Activated B cell treated with CpG ODN at 0.5 μM for 24 hours (primary cell): ENCODE measurements around the gene C2CD3. TPM values are rescaled to one million over a fixed set of nuclear protein-coding genes. Genes with fewer than 3 reads are reported as not detected.

Experiments used
- ATAC-seq: fragments of 200-7000 bp; cut with Tn5 transposase; one replicate; pipeline ENCODE4 v1.10.0; 2021; ENCODE audit warnings: low read depth, mild to moderate bottlenecking, moderate library complexity
- CTCF ChIA-PET: fragments of 350-600 bp; sonication (Branson Sonifier 250); formaldehyde crosslinking; loops from one replicate; lab custom pipeline; 2021; ENCODE audit warnings: antibody characterized with exemption; lab: Charles Lee
- POLR2A ChIA-PET: fragments of 350-600 bp; sonication (Branson Sonifier 250); formaldehyde crosslinking; loops from one replicate; lab custom pipeline; 2021; ENCODE audit warnings: antibody characterized with exemption; lab: Charles Lee
- DNase-seq: peaks from one replicate; pipeline ENCODE4 v3.0.0; 2022
- H3K27ac Mint-ChIP-seq: one replicate; pipeline ENCODE4 v1.8.0; 2020; ENCODE audit warnings: mixed read lengths
- H3K27me3 Mint-ChIP-seq: one replicate; pipeline ENCODE4 v1.8.0; 2021; ENCODE audit warnings: mixed read lengths
- H3K36me3 Mint-ChIP-seq: one replicate; pipeline ENCODE4 v1.8.0; 2021; ENCODE audit warnings: low read depth, mixed read lengths
- H3K4me1 Mint-ChIP-seq: one replicate; pipeline ENCODE4 v1.8.0; 2021; ENCODE audit warnings: mixed read lengths
- H3K4me3 Mint-ChIP-seq: one replicate; pipeline ENCODE4 v1.8.0; 2020; ENCODE audit warnings: mild to moderate bottlenecking, mixed read lengths
- H3K9me3 Mint-ChIP-seq: one replicate; pipeline ENCODE4 v1.8.0; 2020; ENCODE audit warnings: mixed read lengths
- CTCF ChIP-seq: fragments of 200-600 bp; IDR thresholded peaks from one replicate; pipeline ENCODE4 v1.8.0; 2022; ENCODE audit warnings: antibody characterized with exemption, mild to moderate bottlenecking
- intact Hi-C: fragments of 100-400 bp; cut with micrococcal nuclease; formaldehyde crosslinking; loops from one replicate; pipeline ENCODE4 v1.15.1; 2024
- total RNA-seq: library from RNA; stranded (reverse); gene quantifications from 2 replicates; pipeline ENCODE4 v1.2.3, GENCODE V29; 2022

C2CD3 gene
- total RNA-seq, 1 donor from 2014 or later, result 50.3 TPM

GRCh38 chr11:74000307-74001133, 170.3 kb downstream of the C2CD3 start:
- TF ChIP-seq CTCF, result no peak
- H3K4me1 Mint-ChIP-seq, result peaks cover 62% of the 10 kb centered on the region
- ATAC-seq (no peak), DNase-seq (no peak)
- no peaks in the 10 kb centered on the region for H3K27me3 Mint-ChIP-seq
- no peak overlapping the region for H3K4me3 Mint-ChIP-seq
- POLR2A ChIA-PET, result interaction anchor here (17.5 kb wide), 1 partner anchor 24 kb away, joined by 425 read pairs; the partner anchor contains the start of gene UCP2
- CTCF ChIA-PET, result no interaction called here
- no peaks in the 10 kb centered on the region for H3K9me3 Mint-ChIP-seq
- H3K36me3 Mint-ChIP-seq, result peaks cover 30% of the 10 kb centered on the region
- no peak overlapping the region for H3K27ac Mint-ChIP-seq
- intact Hi-C loops, result no loop called here

- intact Hi-C loops, result loop anchor here (5.0 kb wide), 1 partner anchor 33 kb away; no protein-coding TSS in a partner anchor
- no peak for DNase-seq
- ChIA-PET POLR2A (interaction anchor here (17.5 kb wide), 1 partner anchor 23 kb away, joined by 425 read pairs; the partner anchor contains the start of gene UCP2), CTCF (no interaction called here)
- Mint-ChIP-seq H3K4me1 (peaks cover 62% of the 10 kb centered on the region), H3K27ac (peak overlapping the region; percentile 86), H3K9me3 (no peaks in the 10 kb centered on the region), H3K4me3 (peak overlapping the region; percentile 50), H3K27me3 (no peaks in the 10 kb centered on the region), H3K36me3 (peaks cover 30% of the 10 kb centered on the region)
- no peak for TF ChIP-seq CTCF
- peak; percentile 26 for ATAC-seq
Observed at GRCh38 chr11:73999581-74000306, 171.1 kb downstream of the C2CD3 start.

GRCh38 chr11:73998846-73999575, 171.8 kb downstream of the C2CD3 start:
- Mint-ChIP-seq H3K9me3 (no peaks in the 10 kb centered on the region), H3K36me3 (peaks cover 30% of the 10 kb centered on the region), H3K27ac (peak overlapping the region; percentile 86), H3K4me3 (peak overlapping the region; percentile 50), H3K27me3 (no peaks in the 10 kb centered on the region), H3K4me1 (peaks cover 69% of the 10 kb centered on the region)
- DNase-seq (no peak), ATAC-seq (no peak)
- intact Hi-C loops, result loop anchor here (5.0 kb wide), 1 partner anchor 33 kb away; no protein-coding TSS in a partner anchor
- CTCF ChIA-PET, result no interaction called here
- no peak for TF ChIP-seq CTCF
- POLR2A ChIA-PET, result interaction anchor here (17.5 kb wide), 1 partner anchor 23 kb away, joined by 425 read pairs; the partner anchor contains the start of gene UCP2

GRCh38 chr11:73997120-73997770, 173.6 kb downstream of the C2CD3 start:
- peak; percentile 22 for ATAC-seq
- H3K9me3 Mint-ChIP-seq, result no peaks in the 10 kb centered on the region
- CTCF ChIA-PET, result interaction anchor here (0.8 to 1.4 kb wide), 3 partner anchors 17 to 35 kb away, joined by 3 to 8 read pairs (median 3); no protein-coding TSS in a partner anchor
- H3K27ac Mint-ChIP-seq, result peak overlapping the region; percentile 92
- no peak for TF ChIP-seq CTCF
- H3K4me3 Mint-ChIP-seq, result peak overlapping the region; percentile 45
- intact Hi-C loops, result loop anchor here (1.0 to 5.0 kb wide), 2 partner anchors 8 to 35 kb away; no protein-coding TSS in a partner anchor
- no peak for DNase-seq
- H3K4me1 Mint-ChIP-seq, result peaks cover 85% of the 10 kb centered on the region
- POLR2A ChIA-PET, result interaction anchor here (0.6 to 17.5 kb wide), 6 partner anchors 11 to 237 kb away, joined by 4 to 425 read pairs (median 6); partner anchors contain the start of gene UCP2
- peaks cover 12% of the 10 kb centered on the region for H3K36me3 Mint-ChIP-seq
- no peaks in the 10 kb centered on the region for H3K27me3 Mint-ChIP-seq
